NCI-H510A treated with DMSO at 0.1 percent for 48 hours (cell line): ENCODE results near the gene LTO1.

Source experiments
- DNase-seq: peaks from one replicate; lab custom pipeline; 2025; lab: John Stamatoyannopoulos, UW

Gene LTO1

GRCh38 chr11:69644962-69645675 is 30.0 kb downstream of the LTO1 start:
- no peak for DNase-seq

- no peak for DNase-seq
These were observed 30.8 kb downstream of the LTO1 start for GRCh38 chr11:69644071-69644961.

- no peak for DNase-seq
These were observed 31.5 kb downstream of the LTO1 start for GRCh38 chr11:69643646-69644045.

- DNase-seq = peak; percentile 36
These were observed 32.1 kb downstream of the LTO1 start for GRCh38 chr11:69642913-69643632.

GRCh38 chr11:69642549-69642912 is 32.6 kb downstream of the LTO1 start:
- no peak for DNase-seq

- DNase-seq = no peak
These were observed 33.2 kb downstream of the LTO1 start for GRCh38 chr11:69641681-69642548.

GRCh38 chr11:69640995-69641581 is 34.1 kb downstream of the LTO1 start, which contains the start of gene CCND1:
Gene CCND1 (plus strand): TSS chr11:69641156. CDS start chr11:69641314, 158 bp downstream.
- peak; percentile 15 for DNase-seq

GRCh38 chr11:69640260-69640994 is 34.7 kb downstream of the LTO1 start:
- no peak for DNase-seq

- no peak for DNase-seq
These were observed 35.3 kb downstream of the LTO1 start for GRCh38 chr11:69639831-69640230.

- DNase-seq = peak; percentile 61
These were observed 36.0 kb downstream of the LTO1 start for GRCh38 chr11:69638941-69639681.

- DNase-seq = peak; percentile 3
These were observed 36.9 kb downstream of the LTO1 start for GRCh38 chr11:69637941-69638871.

GRCh38 chr11:69637198-69637940 is 37.8 kb downstream of the LTO1 start:
- no peak for DNase-seq

GRCh38 chr11:69636512-69637197 is 38.5 kb downstream of the LTO1 start:
- no peak for DNase-seq

GRCh38 chr11:69635804-69636511 is 39.2 kb downstream of the LTO1 start:
- no peak for DNase-seq

- DNase-seq = no peak
These were observed 40.0 kb downstream of the LTO1 start for GRCh38 chr11:69635195-69635594.

GRCh38 chr11:69634590-69634989 is 40.6 kb downstream of the LTO1 start:
- DNase-seq = no peak

GRCh38 chr11:69634069-69634468 is 41.1 kb downstream of the LTO1 start:
- DNase-seq = no peak
